GM19463 (cell line): ENCODE results near the gene C20orf96.
"Not testable (repeated sequence)": the region's sequence is repeated elsewhere in the genome, so short reads cannot be mapped to it uniquely, and the experiment has no call there.

ENCODE experiments used
- ATAC-seq: cut with Tn5 transposase; IDR thresholded peaks from one replicate; pipeline ENCODE4 v1.9.1; 2021; ENCODE audit warnings: mild to moderate bottlenecking, moderate library complexity; ENCODE audit not compliant: unreplicated experiment

C20orf96 gene

GRCh38 chr20:242905-243304, 47.6 kb downstream of the C20orf96 start:
- no peak for ATAC-seq

- no peak for ATAC-seq
Observed at GRCh38 chr20:237929-238328, 52.6 kb downstream of the C20orf96 start.

- no peak for ATAC-seq
Observed at GRCh38 chr20:237489-237888, 53.1 kb downstream of the C20orf96 start.

GRCh38 chr20:235891-236290, 54.7 kb downstream of the C20orf96 start:
- ATAC-seq = no peak

- ATAC-seq = no peak
Observed at GRCh38 chr20:227439-228105, 63.0 kb downstream of the C20orf96 start.

GRCh38 chr20:226958-227357, 63.6 kb downstream of the C20orf96 start, which contains the start of gene DEFB129:
TSS of gene DEFB129 (plus strand) at chr20:227258. CDS start at chr20:227289, 31 bp downstream.
- no peak for ATAC-seq

- ATAC-seq = not testable (repeated sequence)
Observed at GRCh38 chr20:225879-226278, 64.7 kb downstream of the C20orf96 start.

- no peak for ATAC-seq
Observed at GRCh38 chr20:221258-221830, 69.2 kb downstream of the C20orf96 start.
